GM12864 (cell line): ENCODE measurements around the gene RAET1E.

Experiments used
- DNase-seq: peaks from one replicate; pipeline ENCODE4 v3.0.0-alpha.2; 2011; ENCODE audit warnings: low read depth
- H3K4me3 ChIP-seq: 2 replicates; pipeline ENCODE4 v1.5.1; 2011; ENCODE audit warnings: mild to moderate bottlenecking, low read depth, low read length, control low read depth
- CTCF ChIP-seq: IDR thresholded peaks from 2 replicates; pipeline ENCODE4 v1.5.1; 2011; ENCODE audit warnings: low read depth, mild to moderate bottlenecking, moderate library complexity, low read length, control low read depth, inconsistent platforms; ENCODE audit errors: missing control alignments

RAET1E gene

GRCh38 chr6:149905371-149905910, 7.5 kb upstream of the RAET1E start:
- H3K4me3 ChIP-seq, result no peak overlapping the region
- no peak for TF ChIP-seq CTCF
- no peak for DNase-seq

GRCh38 chr6:149904661-149905370, 6.9 kb upstream of the RAET1E start:
- no peak for DNase-seq
- TF ChIP-seq CTCF, result no peak
- no peak overlapping the region for H3K4me3 ChIP-seq

GRCh38 chr6:149903938-149904611, 6.2 kb upstream of the RAET1E start:
- no peak for TF ChIP-seq CTCF
- DNase-seq, result no peak
- H3K4me3 ChIP-seq, result no peak overlapping the region

- DNase-seq, result no peak
These were observed 3.7 kb upstream of the RAET1E start for GRCh38 chr6:149901444-149902140.

GRCh38 chr6:149900620-149901443, 2.9 kb upstream of the RAET1E start:
- TF ChIP-seq CTCF, result no peak
- DNase-seq, result no peak

More at GRCh38 chr6:149901444-149902140, 3.7 kb upstream of the RAET1E start:
- no peak for TF ChIP-seq CTCF
- H3K4me3 ChIP-seq, result no peak overlapping the region

GRCh38 chr6:149899926-149900619, 2.2 kb upstream of the RAET1E start:
- DNase-seq, result no peak
- no peak for TF ChIP-seq CTCF
- H3K4me3 ChIP-seq, result no peak overlapping the region

More at GRCh38 chr6:149900620-149901443, 2.9 kb upstream of the RAET1E start:
- H3K4me3 ChIP-seq, result no peak overlapping the region
